Measurements from ENCODE around the gene FAM177B. TPM values are rescaled to one million over a fixed set of nuclear protein-coding genes. Genes with fewer than 3 reads are reported as not detected.

The FAM177B gene
- total and polyA plus RNA-seq, 2 experiments from 2014 or later, result not detected

DNA sequence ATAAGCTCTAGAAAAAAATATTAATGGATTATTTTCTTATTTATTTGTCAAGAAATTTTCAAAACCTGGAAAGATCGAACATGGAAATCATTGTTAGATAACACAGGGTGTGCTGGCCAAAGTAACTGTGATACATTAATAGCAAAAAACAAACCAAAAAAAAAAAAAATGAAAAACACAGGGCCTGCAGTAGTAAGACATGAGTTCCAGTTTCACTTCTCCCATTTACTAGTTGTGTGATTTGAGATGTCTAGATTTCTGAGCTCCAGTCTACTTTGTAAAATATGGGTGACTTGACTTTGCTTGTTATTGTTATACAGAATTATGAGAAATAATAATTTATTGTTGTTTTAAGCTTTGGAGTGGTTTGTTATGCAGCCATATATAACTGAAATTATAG, 13.6 kb downstream of the FAM177B start:
- Histone ChIP-seq H3K4me2 (no peak overlapping the region), H3F3A (replicated peaks; ENCODE audit: low read depth) (no peaks in the 10 kb centered on the region), H4K20me1 (replicated peaks; ENCODE audit: insufficient read depth) (no peaks in the 10 kb centered on the region), H3K4me3 (no peak overlapping the region), H3K27ac (ENCODE audit: low read depth) (no peak overlapping the region), H3K79me2 (replicated peaks; ENCODE audit: insufficient read depth) (no peaks in the 10 kb centered on the region), H3K27me3 (ENCODE audit: insufficient read depth) (no peaks in the 10 kb centered on the region), H3K9me2 (ENCODE audit: insufficient read depth) (0 out of 2 replicates have a peak, but pooled peaks cover 5% of the 10 kb centered on the region), H3K36me3 (ENCODE audit: insufficient read depth) (no peaks in the 10 kb centered on the region), H3K4me1 (ENCODE audit: insufficient read depth) (no peaks in the 10 kb centered on the region), H2AFZ (no peak overlapping the region)
- no peak for DNase-seq (ENCODE audit: low spot score)
- no peaks in the 10 kb centered on the region for H3K36me3 Mint-ChIP-seq (ENCODE audit: low read depth)
- TF ChIP-seq ZNF462 (CRISPR knock-in tag; IDR thresholded peaks at IDR 0.05), result no peak
- H3K9me3 Mint-ChIP-seq, result no peaks in the 10 kb centered on the region
- H3K4me3 Mint-ChIP-seq, result no peak overlapping the region
- H3K27me3 Mint-ChIP-seq (ENCODE audit: insufficient read depth, low read depth, poor library complexity), result peaks cover 3% of the 10 kb centered on the region
- ATAC-seq, result no peak
- H3K4me1 Mint-ChIP-seq, result no peaks in the 10 kb centered on the region
- H3K27ac Mint-ChIP-seq, result no peak overlapping the region

GRCh38 chr1:222751255-222751654, 14.3 kb downstream of the FAM177B start:
- ATAC-seq (no peak), DNase-seq (ENCODE audit: low spot score) (no peak)
- H3K9me3 Mint-ChIP-seq, result no peaks in the 10 kb centered on the region
- no peak overlapping the region for H3K27ac Mint-ChIP-seq
- 0 out of 2 replicates have a peak, but pooled peaks cover 5% of the 10 kb centered on the region for H3K9me2 ChIP-seq (ENCODE audit: insufficient read depth)
- no peaks in the 10 kb centered on the region for H4K20me1 ChIP-seq (replicated peaks; ENCODE audit: insufficient read depth)
- no peaks in the 10 kb centered on the region for H3K36me3 Mint-ChIP-seq (ENCODE audit: low read depth)
- H3K4me1 Mint-ChIP-seq, result no peaks in the 10 kb centered on the region
- no peak overlapping the region for H3K4me3 Mint-ChIP-seq
- H2AFZ ChIP-seq, result no peak overlapping the region
- peaks cover 4% of the 10 kb centered on the region for H3K27me3 Mint-ChIP-seq (ENCODE audit: insufficient read depth, low read depth, poor library complexity)
- H3K27ac ChIP-seq (ENCODE audit: low read depth), result no peak overlapping the region
- no peaks in the 10 kb centered on the region for H3K79me2 ChIP-seq (replicated peaks; ENCODE audit: insufficient read depth)
- H3K4me1 ChIP-seq (ENCODE audit: insufficient read depth), result no peaks in the 10 kb centered on the region
- no peak overlapping the region for H3K4me3 ChIP-seq
- H3K27me3 ChIP-seq (ENCODE audit: insufficient read depth), result no peaks in the 10 kb centered on the region
- H3K4me2 ChIP-seq, result no peak overlapping the region
- H3F3A ChIP-seq (replicated peaks; ENCODE audit: low read depth), result no peaks in the 10 kb centered on the region
- H3K36me3 ChIP-seq (ENCODE audit: insufficient read depth), result no peaks in the 10 kb centered on the region
- TF ChIP-seq ZNF331 (CRISPR knock-in tag; IDR thresholded peaks at IDR 0.05; ENCODE audit: low read depth) (no peak), ZNF114 (CRISPR knock-in tag; IDR thresholded peaks at IDR 0.05) (no peak), STAT1 (IDR thresholded peaks at IDR 0.05; ENCODE audit: unreplicated experiment) (no peak), ZNF462 (CRISPR knock-in tag; IDR thresholded peaks at IDR 0.05) (no peak), EZH2 (IDR thresholded peaks at IDR 0.05; ENCODE audit: low read depth, unreplicated experiment) (no peak), POLR2AphosphoS5 (IDR thresholded peaks at IDR 0.05; ENCODE audit: low read depth) (no peak)

All from GM23338 (cell line).